GM23338 (cell line): ENCODE results near the gene GPR37. TPM values are rescaled to one million over a fixed set of nuclear protein-coding genes. Genes with fewer than 3 reads are reported as not detected.

Experiments used
- ATAC-seq: fragments of 200-7000 bp; cut with Tn5 transposase; 3 replicates; pipeline ENCODE4 v1.9.1; 2020
- DNase-seq: peaks from one replicate; pipeline ENCODE4 v3.0.0-alpha.2; 2015; ENCODE audit warnings: low spot score
- H2AFZ ChIP-seq: fragments of 200-600 bp; sonication (generic); 2 replicates; pipeline ENCODE4 v1.8.0; 2016; ENCODE audit warnings: antibody characterized with exemption, mild to moderate bottlenecking, moderate library complexity
- H3F3A ChIP-seq: fragments of 200-600 bp; sonication (generic); replicated peaks from 2 replicates; pipeline ENCODE4 v1.8.0; 2017; ENCODE audit warnings: antibody characterized with exemption, mixed run types, low read depth
- H3K27ac ChIP-seq: fragments of 200-600 bp; sonication (generic); 2 replicates; pipeline ENCODE4 v1.6.1; 2016; ENCODE audit warnings: low read depth
- H3K27me3 ChIP-seq: fragments of 200-600 bp; sonication (generic); 2 replicates; pipeline ENCODE4 v1.8.0; 2016; ENCODE audit warnings: mild to moderate bottlenecking, mixed run types, moderate library complexity; ENCODE audit not compliant: insufficient read depth
- H3K36me3 ChIP-seq: fragments of 200-600 bp; sonication (generic); 2 replicates; pipeline ENCODE4 v1.8.0; 2016; ENCODE audit warnings: mild to moderate bottlenecking; ENCODE audit not compliant: insufficient read depth
- H3K4me1 ChIP-seq: fragments of 200-600 bp; sonication (generic); 2 replicates; pipeline ENCODE4 v1.8.0; 2016; ENCODE audit warnings: mild to moderate bottlenecking, moderate library complexity; ENCODE audit not compliant: insufficient read depth
- H3K4me2 ChIP-seq: fragments of 200-600 bp; sonication (generic); 2 replicates; pipeline ENCODE4 v1.7.1; 2017; ENCODE audit warnings: mixed run types
- H3K4me3 ChIP-seq: fragments of 200-600 bp; sonication (generic); 2 replicates; pipeline ENCODE4 v1.6.1; 2016; ENCODE audit warnings: mixed run types
- H3K79me2 ChIP-seq: fragments of 200-600 bp; sonication (generic); replicated peaks from 2 replicates; pipeline ENCODE4 v1.8.0; 2017; ENCODE audit warnings: mild to moderate bottlenecking; ENCODE audit not compliant: insufficient read depth
- H3K9me2 ChIP-seq: fragments of 200-600 bp; sonication (generic); 2 replicates; pipeline ENCODE4 v1.8.0; 2017; ENCODE audit not compliant: insufficient read depth
- H4K20me1 ChIP-seq: fragments of 200-600 bp; sonication (generic); replicated peaks from 2 replicates; pipeline ENCODE4 v1.8.0; 2017; ENCODE audit warnings: mild to moderate bottlenecking; ENCODE audit not compliant: insufficient read depth
- H3K27ac Mint-ChIP-seq: 2 replicates; pipeline ENCODE4 v1.8.0; 2020; ENCODE audit warnings: inconsistent platforms, mild to moderate bottlenecking, moderate library complexity, mixed read lengths
- H3K27me3 Mint-ChIP-seq: 3 replicates; pipeline ENCODE4 v1.8.0; 2022; ENCODE audit warnings: low read depth, mild to moderate bottlenecking, moderate library complexity, mixed read lengths, inconsistent platforms; ENCODE audit not compliant: insufficient read depth, poor library complexity
- H3K36me3 Mint-ChIP-seq: 3 replicates; pipeline ENCODE4 v1.8.0; 2021; ENCODE audit warnings: low read depth, mild to moderate bottlenecking, inconsistent platforms, moderate library complexity, mixed read lengths
- H3K4me1 Mint-ChIP-seq: 3 replicates; pipeline ENCODE4 v1.8.0; 2020; ENCODE audit warnings: mild to moderate bottlenecking, inconsistent platforms, mixed read lengths
- H3K4me3 Mint-ChIP-seq: 3 replicates; pipeline ENCODE4 v1.8.0; 2021; ENCODE audit warnings: moderate library complexity, mild to moderate bottlenecking, inconsistent platforms, mixed read lengths
- H3K9me3 Mint-ChIP-seq: 3 replicates; pipeline ENCODE4 v1.8.0; 2020; ENCODE audit warnings: moderate library complexity, mild to moderate bottlenecking, inconsistent platforms, mixed read lengths
- CREB1 ChIP-seq: fragments of 250-450 bp; sonication (Bioruptor Pico); IDR thresholded peaks from 2 replicates; pipeline ENCODE4 v1.5.0; 2020; ENCODE audit warnings: low read depth, mild to moderate bottlenecking, moderate library complexity
- CTCF ChIP-seq, 2 experiments: fragments of 200-600 bp in 1 of 2; sonication (generic) in 1 of 2; conservative IDR thresholded peaks; 2 replicates each; pipeline versions ENCODE4 v1.5.1 to v1.6.1; 2016 to 2017; ENCODE audit warnings: antibody characterized with exemption in 2 of 2, low read depth in 2 of 2, mild to moderate bottlenecking in 2 of 2, moderate library complexity in 1 of 2
- ETS1 ChIP-seq: IDR thresholded peaks from 2 replicates; pipeline ENCODE4 v1.6.1; 2016; ENCODE audit warnings: antibody characterized with exemption
- EZH2 ChIP-seq: fragments of 200-600 bp; sonication (generic); IDR thresholded peaks from one replicate; pipeline ENCODE4 v1.8.0; 2017; ENCODE audit warnings: antibody characterized with exemption, mild to moderate bottlenecking, low read depth; ENCODE audit not compliant: unreplicated experiment
- EZH2phosphoT487 ChIP-seq: fragments of 200-600 bp; sonication (generic); IDR thresholded peaks from one replicate; pipeline ENCODE4 v1.8.1; 2018; ENCODE audit warnings: antibody characterized with exemption; ENCODE audit not compliant: unreplicated experiment
- JUNB ChIP-seq: IDR thresholded peaks from one replicate; pipeline ENCODE4 v1.6.1; 2016; ENCODE audit warnings: antibody characterized with exemption; ENCODE audit not compliant: unreplicated experiment
- NANOG ChIP-seq: IDR thresholded peaks from 2 replicates; pipeline ENCODE4 v1.6.1; 2016; ENCODE audit warnings: antibody characterized with exemption, borderline replicate concordance
- POLR2AphosphoS5 ChIP-seq: IDR thresholded peaks from 2 replicates; pipeline ENCODE4 v1.6.1; 2016; ENCODE audit warnings: antibody characterized with exemption, low read depth
- REST ChIP-seq: IDR thresholded peaks from one replicate; pipeline ENCODE4 v1.6.1; 2018; ENCODE audit warnings: antibody characterized with exemption; ENCODE audit not compliant: unreplicated experiment
- STAT1 ChIP-seq: IDR thresholded peaks from one replicate; pipeline ENCODE4 v1.6.1; 2016; ENCODE audit warnings: antibody characterized with exemption; ENCODE audit not compliant: unreplicated experiment
- ZNF114 ChIP-seq: fragments of 250-450 bp; sonication (Bioruptor Pico); IDR thresholded peaks from 2 replicates; pipeline ENCODE4 v1.5.0; 2020; ENCODE audit warnings: mild to moderate bottlenecking, moderate library complexity
- ZNF331 ChIP-seq: fragments of 250-450 bp; sonication (Bioruptor Pico); IDR thresholded peaks from 2 replicates; pipeline ENCODE4 v1.5.0; 2020; ENCODE audit warnings: low read depth, mild to moderate bottlenecking, moderate library complexity
- ZNF462 ChIP-seq: fragments of 250-450 bp; sonication (Bioruptor Pico); IDR thresholded peaks from 2 replicates; pipeline ENCODE4 v1.5.0; 2020; ENCODE audit warnings: mild to moderate bottlenecking, moderate library complexity
- polyA plus RNA-seq: library from polyadenylated mRNA; unstranded; fragments of >200 nt; fragmentation: Nextera tagmentation; extraction: Ambion mirVana; gene quantifications from 2 replicates; pipeline ENCODE4 v1.2.1, GENCODE V29; 2016
- total RNA-seq: library from RNA; depleted of rRNA; stranded (reverse); fragments of >200 nt; shearing (Covaris generic); gene quantifications from 2 replicates; pipeline ENCODE4 v1.2.3, GENCODE V29; 2014

GPR37 gene
- total and polyA plus RNA-seq, 2 experiments from 2014 or later: 3.9 to 8.5 TPM

- Histone ChIP-seq H3F3A (no peaks in the 10 kb centered on the region), H3K4me3 (no peak overlapping the region), H3K4me1 (no peaks in the 10 kb centered on the region), H3K27me3 (no peaks in the 10 kb centered on the region), H3K36me3 (no peaks in the 10 kb centered on the region), H3K9me2 (no peaks in the 10 kb centered on the region), H3K27ac (no peak overlapping the region), H3K79me2 (no peaks in the 10 kb centered on the region), H2AFZ (no peak overlapping the region), H4K20me1 (no peaks in the 10 kb centered on the region), H3K4me2 (no peak overlapping the region)
- Mint-ChIP-seq H3K4me3 (no peak overlapping the region), H3K9me3 (no peaks in the 10 kb centered on the region; the same call in 2 of the 3 replicates), H3K27ac (no peak overlapping the region), H3K4me1 (peaks cover 3% of the 10 kb centered on the region), H3K36me3 (no peaks in the 10 kb centered on the region; the same call in 2 of the 3 replicates), H3K27me3 (no peaks in the 10 kb centered on the region)
- DNase-seq: no peak
- ATAC-seq: no peak
- no peak for TF ChIP-seq CREB1 (CRISPR knock-in tag)
- no peak for TF ChIP-seq REST
- TF ChIP-seq POLR2AphosphoS5: no peak
- TF ChIP-seq STAT1: no peak
- no peak for TF ChIP-seq ZNF462 (CRISPR knock-in tag)
- no peak for TF ChIP-seq JUNB
- no peak for TF ChIP-seq EZH2phosphoT487
- TF ChIP-seq ZNF331 (CRISPR knock-in tag): no peak
- no peak for TF ChIP-seq NANOG
- TF ChIP-seq CTCF (conservative IDR thresholded peaks at IDR 0.05; ENCODE audit: low read depth in 2 of 2): no peak
- no peak for TF ChIP-seq EZH2
- TF ChIP-seq ETS1: no peak
- TF ChIP-seq ZNF114 (CRISPR knock-in tag): no peak
These were observed 27.8 kb downstream of the GPR37 start for GRCh38 chr7:124737760-124738300.
